Cardiac muscle cell (in vitro differentiated cells and primary cell): Measurements from ENCODE around the gene MAD1L1. TPM values are rescaled to one million over a fixed set of nuclear protein-coding genes. Genes with fewer than 3 reads are reported as not detected.

Experiments used
- DNase-seq, 2 donors: peaks; one replicate each; pipeline versions ENCODE4 v3.0.0 to v3.0.0-alpha.2; 2010 to 2017; ENCODE audit warnings: low read depth in 1 of 2, low spot score in 1 of 2
- H3K27ac ChIP-seq: fragments of 200-600 bp; sonication (generic); 2 replicates; pipeline ENCODE4 v1.5.1; 2016
- H3K27me3 ChIP-seq: fragments of 200-600 bp; sonication (generic); 2 replicates; pipeline ENCODE4 v1.6.0; 2016; ENCODE audit warnings: control low read depth
- H3K36me3 ChIP-seq: fragments of 200-600 bp; sonication (generic); 2 replicates; pipeline ENCODE4 v1.5.1; 2016; ENCODE audit warnings: control low read depth
- H3K4me1 ChIP-seq: fragments of 200-600 bp; sonication (generic); 2 replicates; pipeline ENCODE4 v1.8.1; 2017; ENCODE audit warnings: low read depth, mild to moderate bottlenecking, mixed run types
- H3K4me3 ChIP-seq: fragments of 200-600 bp; sonication (generic); 2 replicates; pipeline ENCODE4 v1.5.1; 2016; ENCODE audit warnings: mild to moderate bottlenecking
- H3K9me3 ChIP-seq: fragments of 200-600 bp; sonication (generic); 2 replicates; pipeline ENCODE4 v1.5.1; 2017; ENCODE audit warnings: low read depth, mild to moderate bottlenecking, control low read depth
- polyA plus RNA-seq: library from polyadenylated mRNA; unstranded; fragments of >200 nt; fragmentation: Nextera tagmentation; extraction: Ambion mirVana; gene quantifications from 2 replicates; pipeline ENCODE4 v1.2.1, GENCODE V29; 2016
- total RNA-seq: library from RNA; depleted of rRNA; stranded (reverse); fragments of >200 nt; gene quantifications from 2 replicates; pipeline ENCODE4 v1.2.3, GENCODE V29; 2016
- TF ChIP-seq, protein P1 (sequence below): IDR thresholded peaks from 2 replicates; pipeline ENCODE4 v1.5.1; 2012; ENCODE audit warnings: low read depth, mild to moderate bottlenecking, low read length

MAD1L1 gene
- total and polyA plus RNA-seq, 2 experiments from 2014 or later = 38.3 to 56.2 TPM

DNA sequence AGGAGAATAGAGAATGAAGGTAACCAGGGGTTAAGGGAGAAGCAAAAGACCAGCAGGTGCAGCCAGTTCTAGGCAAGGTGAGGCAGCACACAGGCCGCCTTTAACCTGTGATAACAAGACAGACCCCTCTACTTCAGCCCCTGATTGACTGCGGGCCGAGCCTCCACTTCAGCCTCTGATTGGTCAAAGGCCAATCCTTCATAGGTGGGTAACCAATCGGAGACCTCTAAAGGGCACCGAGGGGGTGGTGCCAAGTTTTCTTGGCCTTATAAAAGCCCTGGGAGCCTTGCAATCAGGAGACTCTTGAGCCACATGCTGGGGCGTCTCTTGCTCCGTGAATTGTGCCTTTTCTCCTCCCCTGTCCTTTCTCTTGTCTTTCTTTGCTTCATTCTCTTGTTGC lies 463.9 kb downstream of the MAD1L1 start:
- no peak for DNase-seq
- no peaks in the 10 kb centered on the region for H3K4me1 ChIP-seq
- no peak overlapping the region for H3K4me3 ChIP-seq
- no peaks in the 10 kb centered on the region for H3K36me3 ChIP-seq
- H3K27ac ChIP-seq = no peak overlapping the region
- H3K27me3 ChIP-seq = no peaks in the 10 kb centered on the region
- TF ChIP-seq, protein P1, sequence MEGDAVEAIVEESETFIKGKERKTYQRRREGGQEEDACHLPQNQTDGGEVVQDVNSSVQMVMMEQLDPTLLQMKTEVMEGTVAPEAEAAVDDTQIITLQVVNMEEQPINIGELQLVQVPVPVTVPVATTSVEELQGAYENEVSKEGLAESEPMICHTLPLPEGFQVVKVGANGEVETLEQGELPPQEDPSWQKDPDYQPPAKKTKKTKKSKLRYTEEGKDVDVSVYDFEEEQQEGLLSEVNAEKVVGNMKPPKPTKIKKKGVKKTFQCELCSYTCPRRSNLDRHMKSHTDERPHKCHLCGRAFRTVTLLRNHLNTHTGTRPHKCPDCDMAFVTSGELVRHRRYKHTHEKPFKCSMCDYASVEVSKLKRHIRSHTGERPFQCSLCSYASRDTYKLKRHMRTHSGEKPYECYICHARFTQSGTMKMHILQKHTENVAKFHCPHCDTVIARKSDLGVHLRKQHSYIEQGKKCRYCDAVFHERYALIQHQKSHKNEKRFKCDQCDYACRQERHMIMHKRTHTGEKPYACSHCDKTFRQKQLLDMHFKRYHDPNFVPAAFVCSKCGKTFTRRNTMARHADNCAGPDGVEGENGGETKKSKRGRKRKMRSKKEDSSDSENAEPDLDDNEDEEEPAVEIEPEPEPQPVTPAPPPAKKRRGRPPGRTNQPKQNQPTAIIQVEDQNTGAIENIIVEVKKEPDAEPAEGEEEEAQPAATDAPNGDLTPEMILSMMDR = no peak
- H3K9me3 ChIP-seq = no peaks in the 10 kb centered on the region

DNA sequence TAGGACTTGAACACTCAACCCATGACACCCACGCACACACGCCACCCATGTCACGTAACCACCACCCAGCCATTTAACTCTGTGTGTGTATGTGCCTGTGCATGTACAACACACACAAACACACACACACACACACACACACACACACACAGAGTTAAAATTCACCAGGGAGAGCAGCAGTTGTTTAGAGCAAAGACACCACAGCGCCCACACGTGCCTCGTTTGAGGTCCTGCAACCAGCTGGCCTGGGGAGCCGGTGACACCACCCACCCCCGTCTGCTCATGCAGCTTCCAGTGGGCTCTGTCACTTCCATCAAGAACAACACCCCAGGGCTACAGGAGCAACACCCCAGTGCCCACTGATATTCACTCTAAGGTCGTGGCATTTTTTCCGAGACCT lies 465.2 kb downstream of the MAD1L1 start:
- Histone ChIP-seq H3K4me1 (no peaks in the 10 kb centered on the region), H3K36me3 (no peaks in the 10 kb centered on the region), H3K4me3 (no peak overlapping the region), H3K27ac (no peak overlapping the region), H3K27me3 (no peaks in the 10 kb centered on the region), H3K9me3 (no peaks in the 10 kb centered on the region)
- DNase-seq = peak in 1 of 2 donors; percentile 42
- TF ChIP-seq, protein P1 = peak; percentile 9

Other genes starting within 250 kb of the MAD1L1 start
- gene MRM2, start 9.3 kb upstream of the MAD1L1 start, total RNA-seq = 22.6 and 24.2 TPM in 2 replicates
- 35.6 and 53.5 TPM in 2 replicates for gene MRM2, start 9.3 kb upstream of the MAD1L1 start, polyA plus RNA-seq
- 16.2 and 33.0 TPM in 2 replicates for gene NUDT1, start 9.3 kb upstream of the MAD1L1 start, total RNA-seq
- gene NUDT1, start 9.3 kb upstream of the MAD1L1 start, polyA plus RNA-seq = 33.8 and 37.5 TPM in 2 replicates
- 6.3 and 7.1 TPM in 2 replicates for gene SNX8, start 81.5 kb upstream of the MAD1L1 start, total RNA-seq
- gene SNX8, start 81.5 kb upstream of the MAD1L1 start, polyA plus RNA-seq = 12.8 and 26.2 TPM in 2 replicates
- 132 and 161 TPM in 2 replicates for gene EIF3B, start 121.9 kb upstream of the MAD1L1 start, total RNA-seq
- 151 and 173 TPM in 2 replicates for gene EIF3B, start 121.9 kb upstream of the MAD1L1 start, polyA plus RNA-seq
- gene CHST12, start 170.7 kb upstream of the MAD1L1 start, total RNA-seq = 24.3 and 25.6 TPM in 2 replicates
- 26.8 and 29.3 TPM in 2 replicates for gene CHST12, start 170.7 kb upstream of the MAD1L1 start, polyA plus RNA-seq
- not detected in 2 replicates for gene GRIFIN, start 243.5 kb upstream of the MAD1L1 start, total RNA-seq
- not detected in 2 replicates for gene GRIFIN, start 243.5 kb upstream of the MAD1L1 start, polyA plus RNA-seq